ENCODE measurements around the gene HPD.
A peak's percentile ranks its signal among the peaks of the same experiment; 100 is the strongest.

The HPD gene

DNA sequence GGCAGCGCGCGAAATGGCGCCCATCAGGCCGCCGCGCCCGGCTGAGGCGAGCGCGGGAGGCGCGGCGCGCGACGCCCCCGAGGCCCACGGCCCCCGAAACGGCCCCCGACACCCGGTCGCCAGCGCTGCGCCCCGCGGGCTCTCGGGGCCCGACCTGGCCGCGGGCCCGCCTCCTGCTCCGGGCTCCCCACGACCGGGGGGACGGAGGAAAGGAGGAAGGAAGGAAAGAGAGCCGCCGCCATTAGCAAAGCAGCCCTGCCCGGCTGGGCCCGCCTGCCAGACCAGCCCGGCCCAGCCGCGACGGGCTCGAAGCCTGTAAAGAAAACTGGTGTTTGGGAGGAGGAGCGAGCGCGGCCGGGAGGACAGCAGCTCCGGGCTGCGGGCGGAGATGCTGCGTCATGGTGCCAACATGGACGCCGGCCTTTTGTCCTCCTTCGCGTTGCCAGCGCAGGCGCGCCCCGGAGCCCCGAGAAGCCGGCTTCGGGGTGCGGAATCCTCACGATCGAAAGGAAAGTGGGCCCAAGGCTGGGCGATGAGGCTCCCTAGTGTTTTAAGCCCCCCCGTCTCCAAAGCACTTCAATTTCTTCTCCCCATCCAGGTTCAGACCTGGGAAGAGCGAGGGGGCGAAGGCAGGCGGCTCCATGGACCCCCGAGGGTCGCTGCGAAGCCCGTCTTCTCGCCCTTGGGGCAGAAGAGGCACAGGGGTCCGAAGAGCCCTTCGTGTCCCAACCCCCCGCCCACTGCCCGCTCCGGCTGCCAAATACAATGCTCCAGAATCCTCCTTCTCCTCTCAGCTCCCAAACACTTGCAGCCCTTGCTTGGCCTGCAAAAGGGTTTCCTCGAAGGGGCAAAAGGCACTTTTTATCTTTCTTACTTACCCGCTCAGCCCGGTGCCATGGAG lies 57.7 kb downstream of the HPD start:
- Histone ChIP-seq H3K9me3 (no peaks in the 10 kb centered on the region), H3K36me3 (peaks cover 26% of the 10 kb centered on the region), H3K4me1 (ENCODE audit: control insufficient read depth in 1 of 2, insufficient read depth in 1 of 2, low read depth in 1 of 2, low read length in 1 of 2) (peaks cover 45 to 51% of the 10 kb centered on the region in 2 experiments), H3K27me3 (no peaks in the 10 kb centered on the region), H3K4me3 (ENCODE audit: low read depth in 1 of 2, low read length in 1 of 2) (peak overlapping the region; percentile 84 to 95), H3K27ac (peak overlapping the region; percentile 100)
- TF ChIP-seq, protein P1, sequence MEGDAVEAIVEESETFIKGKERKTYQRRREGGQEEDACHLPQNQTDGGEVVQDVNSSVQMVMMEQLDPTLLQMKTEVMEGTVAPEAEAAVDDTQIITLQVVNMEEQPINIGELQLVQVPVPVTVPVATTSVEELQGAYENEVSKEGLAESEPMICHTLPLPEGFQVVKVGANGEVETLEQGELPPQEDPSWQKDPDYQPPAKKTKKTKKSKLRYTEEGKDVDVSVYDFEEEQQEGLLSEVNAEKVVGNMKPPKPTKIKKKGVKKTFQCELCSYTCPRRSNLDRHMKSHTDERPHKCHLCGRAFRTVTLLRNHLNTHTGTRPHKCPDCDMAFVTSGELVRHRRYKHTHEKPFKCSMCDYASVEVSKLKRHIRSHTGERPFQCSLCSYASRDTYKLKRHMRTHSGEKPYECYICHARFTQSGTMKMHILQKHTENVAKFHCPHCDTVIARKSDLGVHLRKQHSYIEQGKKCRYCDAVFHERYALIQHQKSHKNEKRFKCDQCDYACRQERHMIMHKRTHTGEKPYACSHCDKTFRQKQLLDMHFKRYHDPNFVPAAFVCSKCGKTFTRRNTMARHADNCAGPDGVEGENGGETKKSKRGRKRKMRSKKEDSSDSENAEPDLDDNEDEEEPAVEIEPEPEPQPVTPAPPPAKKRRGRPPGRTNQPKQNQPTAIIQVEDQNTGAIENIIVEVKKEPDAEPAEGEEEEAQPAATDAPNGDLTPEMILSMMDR (IDR thresholded peaks at IDR 0.05) = no peak

DNA sequence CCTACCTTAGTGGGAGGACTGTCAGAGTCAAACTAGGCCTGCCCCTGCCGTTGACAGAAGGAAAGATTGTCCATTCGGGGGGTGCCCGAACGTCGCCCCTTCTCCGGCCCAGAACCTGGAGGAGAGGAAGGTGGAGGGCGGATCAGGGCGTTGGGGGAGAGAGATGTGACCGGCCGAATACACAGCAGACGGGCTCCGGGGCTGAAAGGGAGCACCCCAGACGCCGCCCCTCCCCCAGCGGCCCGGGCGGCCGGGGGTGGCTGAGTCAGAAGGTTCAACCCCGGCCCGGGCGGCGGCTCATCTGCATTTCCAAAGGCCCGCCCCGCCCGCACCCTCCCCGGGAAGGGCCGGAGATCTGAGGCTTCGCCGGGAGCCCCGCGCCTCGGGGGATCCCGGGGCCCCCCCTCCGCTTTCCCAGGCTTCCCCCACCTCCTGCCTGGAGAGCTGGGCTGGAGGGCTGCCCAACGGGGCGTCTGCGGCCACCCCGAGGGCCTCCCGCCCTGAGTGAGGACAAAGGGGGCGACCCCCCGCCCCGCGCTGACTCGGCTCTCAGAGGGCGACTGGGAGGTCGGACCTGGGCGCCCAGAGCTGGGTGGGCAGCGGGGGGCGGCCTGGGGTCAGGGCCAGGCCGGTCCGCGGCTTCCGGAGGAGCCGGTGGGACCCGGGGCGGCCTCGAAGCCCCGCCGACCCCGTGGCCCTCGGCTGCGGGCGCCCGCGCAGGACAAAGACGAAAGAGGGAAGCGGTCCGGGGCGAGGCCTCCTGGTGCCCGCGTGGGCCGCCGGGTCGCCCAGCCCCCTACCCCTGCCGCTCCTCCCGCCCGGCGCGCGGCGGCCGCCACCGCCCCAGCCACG lies 58.6 kb downstream of the HPD start:
- Histone ChIP-seq H3K27me3 (no peaks in the 10 kb centered on the region), H3K27ac (peak overlapping the region; percentile 100), H3K4me1 (ENCODE audit: control insufficient read depth in 1 of 2, insufficient read depth in 1 of 2, low read depth in 1 of 2, low read length in 1 of 2) (peaks cover 49 to 50% of the 10 kb centered on the region in 2 experiments), H3K9me3 (no peaks in the 10 kb centered on the region), H3K36me3 (peaks cover 31% of the 10 kb centered on the region), H3K4me3 (ENCODE audit: low read depth in 1 of 2, low read length in 1 of 2) (peak overlapping the region; percentile 84 to 96)
- TF ChIP-seq, protein P1 (IDR thresholded peaks at IDR 0.05) = peak; percentile 26

DNA sequence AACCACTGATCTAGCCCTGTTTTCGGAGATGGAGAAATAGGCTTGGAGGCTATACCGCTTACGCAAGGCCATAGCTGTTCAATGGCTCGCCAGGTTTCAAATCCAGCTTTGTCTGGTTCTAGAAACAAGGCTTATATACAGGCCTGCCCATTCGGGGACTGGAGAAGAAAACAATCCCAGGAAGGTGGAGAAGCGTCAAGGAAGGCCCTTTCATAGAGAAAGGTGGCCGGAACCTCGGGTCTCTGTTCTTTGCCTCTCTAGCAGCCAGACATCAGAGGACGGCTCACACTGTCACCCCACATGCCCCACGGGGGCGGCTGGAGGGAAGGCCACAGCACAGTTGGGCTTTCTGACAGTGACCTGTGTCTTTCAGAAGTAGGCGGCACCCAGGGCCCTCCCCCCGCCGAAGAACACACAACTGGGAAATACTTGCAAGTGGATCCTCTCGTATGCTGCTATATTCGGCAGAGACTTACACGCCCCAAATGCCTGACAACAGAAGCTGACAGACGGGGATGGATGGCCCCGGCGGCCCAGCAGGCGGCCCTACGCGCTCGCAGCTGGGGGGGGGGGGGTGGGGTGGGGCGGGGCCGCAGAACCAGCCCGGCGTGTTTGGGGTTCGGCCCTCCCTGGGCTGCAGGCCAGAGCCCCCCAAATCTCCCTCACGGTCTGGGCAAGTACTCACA lies 59.4 kb downstream of the HPD start:
- Histone ChIP-seq H3K4me1 (ENCODE audit: control insufficient read depth in 1 of 2, insufficient read depth in 1 of 2, low read depth in 1 of 2, low read length in 1 of 2) (peaks cover 57 to 58% of the 10 kb centered on the region in 2 experiments), H3K36me3 (peaks cover 32% of the 10 kb centered on the region), H3K4me3 (ENCODE audit: low read depth in 1 of 2, low read length in 1 of 2) (peak overlapping the region; percentile 84 to 96), H3K27ac (peak overlapping the region; percentile 100), H3K27me3 (no peaks in the 10 kb centered on the region), H3K9me3 (no peaks in the 10 kb centered on the region)
- TF ChIP-seq, protein P1 (IDR thresholded peaks at IDR 0.05) = peak; percentile 40

DNA sequence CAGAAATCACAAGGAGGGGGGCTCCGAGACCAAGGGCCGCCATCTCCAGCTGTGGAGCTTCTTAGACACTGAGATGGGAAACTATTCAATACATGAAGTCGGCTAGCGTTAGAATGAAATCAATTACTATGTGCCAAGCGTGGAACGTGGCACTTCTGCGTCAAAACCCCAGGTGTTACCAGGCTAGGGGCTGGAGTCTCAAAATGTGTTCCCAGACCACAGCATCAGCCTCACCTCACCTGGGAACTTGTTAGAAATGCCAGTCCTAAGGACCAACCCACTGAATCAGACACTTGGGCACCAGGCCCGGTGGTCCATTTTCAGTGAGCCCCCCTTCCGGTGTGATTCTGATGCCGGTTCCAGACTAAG lies 59.9 kb downstream of the HPD start:
- Histone ChIP-seq H3K4me3 (ENCODE audit: low read depth in 1 of 2, low read length in 1 of 2) (peak overlapping the region; percentile 84 to 96), H3K36me3 (peaks cover 32% of the 10 kb centered on the region), H3K27ac (peak overlapping the region; percentile 100), H3K9me3 (no peaks in the 10 kb centered on the region), H3K27me3 (no peaks in the 10 kb centered on the region), H3K4me1 (ENCODE audit: control insufficient read depth in 1 of 2, insufficient read depth in 1 of 2, low read depth in 1 of 2, low read length in 1 of 2) (peaks cover 62 to 63% of the 10 kb centered on the region in 2 experiments)
- TF ChIP-seq, protein P1 (IDR thresholded peaks at IDR 0.05) = no peak
